ENCODE measurements around the gene WWOX. TPM values are rescaled to one million over a fixed set of nuclear protein-coding genes. Genes with fewer than 3 reads are reported as not detected.

Gene WWOX
- total and polyA plus RNA-seq, 2 of the 13 experiments (the other 11 are each of a cell fraction or from before 2014, with no cell fraction given), result 9.1 to 37.4 TPM

DNA sequence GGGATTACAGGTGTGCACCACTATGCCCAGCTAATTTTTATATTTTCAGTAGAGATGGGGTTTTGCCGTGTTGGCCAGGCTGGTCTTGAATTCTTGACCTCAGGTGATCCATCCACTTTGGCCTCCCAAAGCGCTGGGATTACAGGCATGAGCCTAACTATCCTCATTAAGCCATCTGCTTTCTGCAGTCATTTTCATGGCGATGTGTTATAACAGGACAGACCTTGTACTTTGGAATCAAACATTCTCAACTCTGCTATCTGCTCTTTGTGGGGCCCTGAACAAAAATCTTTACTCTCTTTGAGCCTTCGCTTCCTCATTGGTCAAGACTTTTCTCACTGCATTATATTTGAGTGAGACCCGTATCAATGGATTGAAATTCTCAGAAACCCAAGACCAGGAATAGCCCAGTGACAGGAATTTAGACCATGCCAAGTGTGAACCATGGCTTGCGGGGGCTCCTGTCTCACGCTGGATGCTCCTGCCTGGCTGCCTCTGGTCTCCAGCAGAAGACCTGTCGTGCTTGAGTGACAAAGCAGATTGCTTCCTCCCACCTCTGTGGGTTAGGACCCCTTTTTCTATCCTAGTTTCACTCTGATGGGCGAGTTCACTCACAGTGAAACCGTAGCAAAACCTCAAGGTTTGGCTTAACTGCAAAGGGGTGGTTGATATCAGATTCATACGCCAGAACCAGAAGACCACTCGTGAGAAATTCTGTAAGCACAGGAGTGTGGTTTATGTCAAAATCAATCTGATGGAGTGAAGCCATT is 982.0 kb downstream of the WWOX start (continued):
- TF ChIP-seq, protein P1, sequence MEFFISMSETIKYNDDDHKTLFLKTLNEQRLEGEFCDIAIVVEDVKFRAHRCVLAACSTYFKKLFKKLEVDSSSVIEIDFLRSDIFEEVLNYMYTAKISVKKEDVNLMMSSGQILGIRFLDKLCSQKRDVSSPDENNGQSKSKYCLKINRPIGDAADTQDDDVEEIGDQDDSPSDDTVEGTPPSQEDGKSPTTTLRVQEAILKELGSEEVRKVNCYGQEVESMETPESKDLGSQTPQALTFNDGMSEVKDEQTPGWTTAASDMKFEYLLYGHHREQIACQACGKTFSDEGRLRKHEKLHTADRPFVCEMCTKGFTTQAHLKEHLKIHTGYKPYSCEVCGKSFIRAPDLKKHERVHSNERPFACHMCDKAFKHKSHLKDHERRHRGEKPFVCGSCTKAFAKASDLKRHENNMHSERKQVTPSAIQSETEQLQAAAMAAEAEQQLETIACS (CRISPR knock-in tag; IDR thresholded peaks at IDR 0.05), result no peak
- TF ChIP-seq ZFP41 (CRISPR knock-in tag; IDR thresholded peaks at IDR 0.05; ENCODE audit: borderline replicate concordance) (no peak), ZNF775 (CRISPR knock-in tag; IDR thresholded peaks at IDR 0.05; ENCODE audit: borderline replicate concordance) (no peak), ZNF207 (IDR thresholded peaks at IDR 0.05; ENCODE audit: borderline replicate concordance) (no peak), TBX3 (IDR thresholded peaks at IDR 0.05; ENCODE audit: borderline replicate concordance) (no peak), ZNF839 (CRISPR knock-in tag; IDR thresholded peaks at IDR 0.05; ENCODE audit: borderline replicate concordance) (no peak), HNRNPL (IDR thresholded peaks at IDR 0.05; ENCODE audit: low read depth, low read length) (no peak), ZNF777 (CRISPR knock-in tag; IDR thresholded peaks at IDR 0.05) (no peak), ZNF660 (CRISPR knock-in tag; IDR thresholded peaks at IDR 0.05; ENCODE audit: borderline replicate concordance, low read depth) (no peak), GPN1 (CRISPR knock-in tag; IDR thresholded peaks at IDR 0.05; ENCODE audit: borderline replicate concordance) (no peak), TP53 (CRISPR knock-in tag; conservative IDR thresholded peaks at IDR 0.05) (no peak), EEA1 (CRISPR knock-in tag; IDR thresholded peaks at IDR 0.05; ENCODE audit: borderline replicate concordance) (no peak), ZNF543 (CRISPR knock-in tag; IDR thresholded peaks at IDR 0.05) (no peak), SATB2 (CRISPR knock-in tag; IDR thresholded peaks at IDR 0.05) (no peak), MIER2 (CRISPR knock-in tag; IDR thresholded peaks at IDR 0.05) (no peak), MIXL1 (CRISPR knock-in tag; IDR thresholded peaks at IDR 0.05) (peak; percentile 70), DMAP1 (CRISPR knock-in tag; IDR thresholded peaks at IDR 0.05) (no peak), MXD4 (CRISPR knock-in tag; IDR thresholded peaks at IDR 0.05) (0 out of 2 replicates have a peak, but pooled peaks have one; percentile 20), SMAD1 (CRISPR knock-in tag; IDR thresholded peaks at IDR 0.05; ENCODE audit: borderline replicate concordance, low read depth) (no peak), NBN (conservative IDR thresholded peaks at IDR 0.05) (no peak), ZNF598 (CRISPR knock-in tag; IDR thresholded peaks at IDR 0.05; ENCODE audit: borderline replicate concordance) (no peak), ZNF460 (CRISPR knock-in tag; IDR thresholded peaks at IDR 0.05; ENCODE audit: borderline replicate concordance) (peak; percentile 74), KLF9 (CRISPR knock-in tag; IDR thresholded peaks at IDR 0.05; ENCODE audit: low read depth) (no peak), ZNF703 (CRISPR knock-in tag; IDR thresholded peaks at IDR 0.05; ENCODE audit: borderline replicate concordance) (no peak), HOXA7 (CRISPR knock-in tag; IDR thresholded peaks at IDR 0.05) (no peak), KMT2B (CRISPR knock-in tag; IDR thresholded peaks at IDR 0.05) (no peak), U2AF2 (IDR thresholded peaks at IDR 0.05; ENCODE audit: low read depth, low read length) (no peak), NFYB (CRISPR knock-in tag; IDR thresholded peaks at IDR 0.05) (peak; percentile 50; the same call in 1 of the 2 replicates), SIN3A (IDR thresholded peaks at IDR 0.05; ENCODE audit: borderline replicate concordance, low read depth, low read length) (no peak)
- TF ChIP-seq, protein P2, sequence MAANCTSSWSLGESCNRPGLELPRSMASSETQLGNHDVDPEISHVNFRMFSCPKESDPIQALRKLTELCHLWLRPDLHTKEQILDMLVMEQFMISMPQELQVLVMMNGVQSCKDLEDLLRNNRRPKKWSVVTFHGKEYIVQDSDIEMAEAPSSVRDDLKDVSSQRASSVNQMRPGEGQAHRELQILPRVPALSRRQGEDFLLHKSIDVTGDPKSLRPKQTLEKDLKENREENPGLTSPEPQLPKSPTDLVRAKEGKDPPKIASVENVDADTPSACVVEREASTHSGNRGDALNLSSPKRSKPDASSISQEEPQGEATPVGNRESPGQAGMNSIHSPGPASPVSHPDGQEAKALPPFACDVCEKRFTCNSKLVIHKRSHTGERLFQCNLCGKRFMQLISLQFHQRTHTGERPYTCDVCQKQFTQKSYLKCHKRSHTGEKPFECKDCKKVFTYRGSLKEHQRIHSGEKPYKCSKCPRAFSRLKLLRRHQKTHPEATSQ (CRISPR knock-in tag; IDR thresholded peaks at IDR 0.05; ENCODE audit: borderline replicate concordance), result no peak
- TF ChIP-seq, protein P3, sequence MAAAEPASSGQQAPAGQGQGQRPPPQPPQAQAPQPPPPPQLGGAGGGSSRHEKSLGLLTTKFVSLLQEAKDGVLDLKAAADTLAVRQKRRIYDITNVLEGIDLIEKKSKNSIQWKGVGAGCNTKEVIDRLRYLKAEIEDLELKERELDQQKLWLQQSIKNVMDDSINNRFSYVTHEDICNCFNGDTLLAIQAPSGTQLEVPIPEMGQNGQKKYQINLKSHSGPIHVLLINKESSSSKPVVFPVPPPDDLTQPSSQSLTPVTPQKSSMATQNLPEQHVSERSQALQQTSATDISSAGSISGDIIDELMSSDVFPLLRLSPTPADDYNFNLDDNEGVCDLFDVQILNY (CRISPR knock-in tag; conservative IDR thresholded peaks at IDR 0.05), result no peak
